Mesenchymal stem cell (in vitro differentiated cells and primary cell): ENCODE measurements around the gene IFNE.

Experiments
- DNase-seq: peaks from one replicate; pipeline ENCODE4 v3.0.0-alpha.2; 2013
- H2AFZ ChIP-seq: one replicate; pipeline ENCODE4 v1.6.1; 2013; ENCODE audit warnings: low read depth, mild to moderate bottlenecking, control low read depth, inconsistent platforms, low read length, moderate library complexity
- H2AK5ac ChIP-seq: 2 replicates; pipeline ENCODE4 v1.6.1; 2013; ENCODE audit warnings: low read length, moderate library complexity, mild to moderate bottlenecking, inconsistent platforms; ENCODE audit not compliant: severe bottlenecking
- H2BK120ac ChIP-seq: one replicate; pipeline ENCODE4 v1.6.1; 2013; ENCODE audit warnings: low read depth, mild to moderate bottlenecking, inconsistent platforms, low read length, moderate library complexity
- H2BK12ac ChIP-seq, 2 experiments: one replicate each; pipeline ENCODE4 v1.6.1; 2013; ENCODE audit warnings: inconsistent platforms in 2 of 2, low read length in 2 of 2, mild to moderate bottlenecking in 2 of 2, moderate library complexity in 2 of 2, control low read depth in 1 of 2
- H2BK15ac ChIP-seq: one replicate; pipeline ENCODE4 v1.6.1; 2013; ENCODE audit warnings: mild to moderate bottlenecking, low read depth, inconsistent platforms; ENCODE audit not compliant: poor library complexity, severe bottlenecking
- H2BK5ac ChIP-seq: 2 replicates; pipeline ENCODE4 v1.6.1; 2013; ENCODE audit warnings: low read depth, mild to moderate bottlenecking, low read length, control low read depth, inconsistent platforms; ENCODE audit not compliant: poor library complexity, severe bottlenecking
- H3K14ac ChIP-seq, 2 experiments: one replicate each; pipeline ENCODE4 v1.6.1; 2013; ENCODE audit warnings: inconsistent platforms in 2 of 2, low read length in 2 of 2, control low read depth in 1 of 2, mild to moderate bottlenecking in 1 of 2, moderate library complexity in 1 of 2
- H3K18ac ChIP-seq, 2 experiments: one replicate each; pipeline ENCODE4 v1.6.1; 2013; ENCODE audit warnings: inconsistent platforms in 2 of 2, low read length in 2 of 2, control low read depth in 1 of 2, low read depth in 1 of 2, mild to moderate bottlenecking in 1 of 2
- H3K23ac ChIP-seq, 2 experiments: one replicate each; pipeline ENCODE4 v1.6.1; 2013; ENCODE audit warnings: inconsistent platforms in 2 of 2, low read length in 2 of 2, mild to moderate bottlenecking in 2 of 2, moderate library complexity in 2 of 2, control low read depth in 1 of 2
- H3K27ac ChIP-seq: 2 replicates; pipeline ENCODE4 v1.5.1; 2013; ENCODE audit warnings: mild to moderate bottlenecking, moderate library complexity, low read length, control low read depth, inconsistent platforms; ENCODE audit not compliant: poor library complexity, severe bottlenecking
- H3K27me3 ChIP-seq, 2 experiments: 2 replicates each; pipeline versions ENCODE4 v1.6.1 to v1.7.0; 2013; ENCODE audit warnings: low read length in 2 of 2, mild to moderate bottlenecking in 2 of 2, moderate library complexity in 2 of 2, control low read depth in 1 of 2, inconsistent platforms in 1 of 2; ENCODE audit not compliant: control insufficient read depth in 1 of 2, insufficient read depth in 1 of 2
- H3K36me3 ChIP-seq, 2 experiments: 2 replicates each; pipeline versions ENCODE4 v1.6.1 to v1.7.0; 2013; ENCODE audit warnings: low read length in 2 of 2, control low read depth in 1 of 2, inconsistent platforms in 1 of 2, low read depth in 1 of 2, mild to moderate bottlenecking in 1 of 2; ENCODE audit not compliant: insufficient read depth in 2 of 2, control insufficient read depth in 1 of 2
- H3K4ac ChIP-seq, 2 experiments: one replicate each; pipeline ENCODE4 v1.6.1; 2013; ENCODE audit warnings: inconsistent platforms in 2 of 2, low read length in 2 of 2, mild to moderate bottlenecking in 2 of 2, moderate library complexity in 2 of 2, control low read depth in 1 of 2, low read depth in 1 of 2
- H3K4me1 ChIP-seq: 2 replicates; pipeline ENCODE4 v1.6.1; 2013; ENCODE audit warnings: low read depth, low read length, control low read depth; ENCODE audit not compliant: control insufficient read depth, insufficient read depth
- H3K4me2 ChIP-seq: 2 replicates; pipeline ENCODE4 v1.6.1; 2013; ENCODE audit warnings: low read length, mild to moderate bottlenecking, inconsistent platforms; ENCODE audit not compliant: poor library complexity, severe bottlenecking
- H3K4me3 ChIP-seq, 2 experiments: 2 replicates each; pipeline versions ENCODE4 v1.5.1 to v1.7.0; 2013; ENCODE audit warnings: low read length in 2 of 2, mild to moderate bottlenecking in 2 of 2, control low read depth in 1 of 2, low read depth in 1 of 2; ENCODE audit not compliant: insufficient read depth in 1 of 2
- H3K79me1 ChIP-seq: replicated peaks from 2 replicates; pipeline ENCODE4 v1.6.1; 2013; ENCODE audit warnings: mild to moderate bottlenecking, control low read depth, low read length, inconsistent platforms; ENCODE audit not compliant: poor library complexity, severe bottlenecking
- H3K9ac ChIP-seq: 2 replicates; pipeline ENCODE4 v1.7.0; 2013; ENCODE audit warnings: mild to moderate bottlenecking, low read length, moderate library complexity
- H3K9me3 ChIP-seq: 2 replicates; pipeline ENCODE4 v1.7.0; 2013; ENCODE audit warnings: mild to moderate bottlenecking, low read length; ENCODE audit not compliant: control insufficient read depth
- H4K8ac ChIP-seq: one replicate; pipeline ENCODE4 v1.6.1; 2013; ENCODE audit warnings: inconsistent platforms, mild to moderate bottlenecking, low read length, moderate library complexity
- H4K91ac ChIP-seq: one replicate; pipeline ENCODE4 v1.6.1; 2013; ENCODE audit warnings: mild to moderate bottlenecking, low read length, inconsistent platforms
- WGBS: methylation state at CpG from one replicate; pipeline ENCODE4 v1.1.7; 2013; ENCODE audit warnings: mixed read lengths; 5-methylcytosine and 5-hydroxymethylcytosine counted together

The IFNE gene

GRCh38 chr9:21524099-21524830 lies 42.2 kb upstream of the IFNE start:
- H2BK5ac ChIP-seq: no peak overlapping the region
- no peak overlapping the region for H2BK15ac ChIP-seq
- no peak for DNase-seq
- 96% methylated on average over 1 of the region's 2 CpGs for WGBS
- H3K4me3 ChIP-seq: no peak overlapping the region
- no peak overlapping the region for H3K4me2 ChIP-seq
- H3K27me3 ChIP-seq: no peaks in the 10 kb centered on the region
- H3K4ac ChIP-seq: no peak overlapping the region
- no peak overlapping the region for H3K18ac ChIP-seq
- H3K4me1 ChIP-seq: no peaks in the 10 kb centered on the region
- peaks cover 34% of the 10 kb centered on the region for H3K79me1 ChIP-seq
- no peak overlapping the region for H3K9ac ChIP-seq
- no peak overlapping the region for H2AK5ac ChIP-seq
- no peaks in the 10 kb centered on the region for H3K9me3 ChIP-seq
- H2BK120ac ChIP-seq: no peak overlapping the region
- no peak overlapping the region for H2AFZ ChIP-seq
- peaks cover 13 to 51% of the 10 kb centered on the region in 2 experiments for H3K36me3 ChIP-seq
- H2BK12ac ChIP-seq: no peak overlapping the region
- no peak overlapping the region for H3K27ac ChIP-seq
- H3K23ac ChIP-seq: no peak overlapping the region
- no peak overlapping the region for H4K8ac ChIP-seq
- no peak overlapping the region for H4K91ac ChIP-seq
- no peak overlapping the region for H3K14ac ChIP-seq

DNA sequence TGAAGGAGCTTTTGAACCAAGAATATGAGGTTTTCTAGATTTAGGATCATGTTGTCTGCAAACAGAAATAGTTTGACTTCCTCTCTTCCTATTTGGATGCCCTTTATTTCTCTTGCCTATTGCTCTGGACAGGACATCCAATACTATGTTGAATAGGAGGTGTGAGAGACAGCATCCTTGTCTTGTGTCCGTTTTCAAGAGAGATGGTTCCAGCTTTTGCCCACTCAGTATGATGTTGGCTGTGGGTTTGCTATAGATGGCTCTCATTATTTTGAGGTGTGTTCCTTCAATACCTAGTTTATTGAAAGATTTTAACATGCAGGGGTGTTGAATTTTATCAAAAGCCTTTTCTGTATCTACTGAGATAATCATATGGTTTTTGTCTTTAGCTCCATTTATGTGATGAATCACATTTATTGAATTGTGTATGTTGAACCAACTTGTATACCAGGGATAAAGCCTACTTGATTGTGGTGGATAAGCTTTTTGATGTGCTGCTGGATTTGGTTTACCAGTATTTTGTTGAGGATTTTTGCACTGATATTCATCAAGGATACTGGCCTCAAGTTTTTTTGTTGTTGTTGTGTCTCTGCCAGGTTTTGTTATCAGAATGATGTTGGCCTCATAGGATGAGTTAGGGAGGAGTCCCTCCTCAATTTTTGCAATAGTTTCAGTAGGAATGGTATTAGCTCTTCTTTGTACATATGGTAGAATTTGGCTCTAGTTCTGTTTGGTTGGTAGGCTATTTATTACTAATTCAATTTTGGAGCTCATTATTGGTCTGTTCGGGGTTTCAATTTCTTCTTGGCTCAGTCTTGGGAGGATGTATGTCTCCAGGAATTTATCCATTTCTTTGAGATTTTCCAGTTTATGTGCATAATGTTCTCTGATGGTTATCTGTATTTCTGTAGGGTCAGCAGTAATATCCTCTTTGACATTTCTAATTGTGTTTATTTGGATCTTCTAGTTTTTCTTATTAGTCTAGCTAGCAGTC lies 41.2 kb upstream of the IFNE start:
- Histone ChIP-seq H3K23ac (no peak overlapping the region), H3K18ac (no peak overlapping the region), H2BK5ac (no peak overlapping the region), H2AK5ac (no peak overlapping the region), H3K4me2 (no peak overlapping the region), H4K91ac (no peak overlapping the region), H3K27me3 (no peaks in the 10 kb centered on the region), H3K79me1 (peaks cover 32% of the 10 kb centered on the region), H2BK120ac (no peak overlapping the region), H2AFZ (no peak overlapping the region), H3K4me3 (no peak overlapping the region), H3K14ac (no peak overlapping the region), H3K4me1 (no peaks in the 10 kb centered on the region), H2BK12ac (no peak overlapping the region), H3K4ac (no peak overlapping the region), H3K9me3 (no peaks in the 10 kb centered on the region), H4K8ac (no peak overlapping the region), H3K9ac (no peak overlapping the region), H3K36me3 (peaks cover 10 to 41% of the 10 kb centered on the region in 2 experiments), H3K27ac (no peak overlapping the region), H2BK15ac (no peak overlapping the region)
- no peak for DNase-seq
- 88% methylated on average over 2 of the region's 2 CpGs for WGBS

DNA sequence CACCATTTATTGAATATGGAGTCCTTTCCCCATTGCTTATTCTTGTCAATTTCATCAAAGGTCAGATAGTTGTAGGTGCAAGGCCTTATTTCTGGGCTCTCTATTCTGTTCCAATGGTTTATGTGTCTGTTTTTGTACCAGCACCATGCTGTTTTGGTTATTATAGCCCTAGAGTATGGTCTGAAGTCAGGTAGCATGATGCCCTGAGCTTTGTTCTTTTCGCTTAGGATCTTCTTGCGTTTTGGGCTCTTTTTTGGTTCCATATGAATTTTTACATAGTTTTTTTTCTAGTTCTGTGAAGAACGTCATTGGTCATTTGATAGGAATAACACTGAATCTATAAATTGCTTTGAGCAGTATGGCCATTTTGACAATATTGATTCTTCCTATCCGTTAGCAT lies 40.2 kb upstream of the IFNE start:
- no peak overlapping the region for H3K14ac ChIP-seq
- H3K27ac ChIP-seq: no peak overlapping the region
- H3K4me1 ChIP-seq: no peaks in the 10 kb centered on the region
- 91% methylated on average over 4 of the region's 4 CpGs for WGBS
- H4K8ac ChIP-seq: no peak overlapping the region
- H3K36me3 ChIP-seq: peaks cover under 1 to 33% of the 10 kb centered on the region in 2 experiments
- no peak overlapping the region for H2BK120ac ChIP-seq
- H3K79me1 ChIP-seq: peaks cover 24% of the 10 kb centered on the region
- no peak overlapping the region for H3K4me3 ChIP-seq
- no peak overlapping the region for H3K4ac ChIP-seq
- H3K4me2 ChIP-seq: no peak overlapping the region
- no peak overlapping the region for H2BK12ac ChIP-seq
- no peak overlapping the region for H2AK5ac ChIP-seq
- H3K27me3 ChIP-seq: no peaks in the 10 kb centered on the region
- no peak overlapping the region for H2BK5ac ChIP-seq
- H3K9me3 ChIP-seq: no peaks in the 10 kb centered on the region
- H3K9ac ChIP-seq: no peak overlapping the region
- H3K18ac ChIP-seq: no peak overlapping the region
- DNase-seq: no peak
- no peak overlapping the region for H4K91ac ChIP-seq
- no peak overlapping the region for H2BK15ac ChIP-seq
- no peak overlapping the region for H2AFZ ChIP-seq
- no peak overlapping the region for H3K23ac ChIP-seq

- Histone ChIP-seq H3K27me3 (no peaks in the 10 kb centered on the region), H4K8ac (no peak overlapping the region), H3K79me1 (peaks cover 21% of the 10 kb centered on the region), H3K4me3 (no peak overlapping the region), H3K27ac (no peak overlapping the region), H3K9me3 (no peaks in the 10 kb centered on the region), H2BK15ac (no peak overlapping the region), H3K4me1 (no peaks in the 10 kb centered on the region), H3K4ac (no peak overlapping the region), H2AFZ (no peak overlapping the region), H3K14ac (no peak overlapping the region), H3K36me3 (peaks cover 0 to 26% of the 10 kb centered on the region in 2 experiments), H3K23ac (no peak overlapping the region), H2BK12ac (no peak overlapping the region), H3K9ac (no peak overlapping the region), H3K4me2 (no peak overlapping the region), H4K91ac (no peak overlapping the region), H3K18ac (no peak overlapping the region), H2BK5ac (no peak overlapping the region), H2AK5ac (no peak overlapping the region), H2BK120ac (no peak overlapping the region)
- DNase-seq: no peak
- no CpG with 5 or more reads among the region's 1 CpG for WGBS
Observed at GRCh38 chr9:21521448-21521847, 39.3 kb upstream of the IFNE start.
